HG02884 (cell line): Measurements from ENCODE around the gene ANTXR1.

Experiments used
- ATAC-seq: cut with Tn5 transposase; IDR thresholded peaks from one replicate; pipeline ENCODE4 v1.9.1; 2021; ENCODE audit warnings: mild to moderate bottlenecking, moderate library complexity; ENCODE audit not compliant: unreplicated experiment

Gene ANTXR1

DNA sequence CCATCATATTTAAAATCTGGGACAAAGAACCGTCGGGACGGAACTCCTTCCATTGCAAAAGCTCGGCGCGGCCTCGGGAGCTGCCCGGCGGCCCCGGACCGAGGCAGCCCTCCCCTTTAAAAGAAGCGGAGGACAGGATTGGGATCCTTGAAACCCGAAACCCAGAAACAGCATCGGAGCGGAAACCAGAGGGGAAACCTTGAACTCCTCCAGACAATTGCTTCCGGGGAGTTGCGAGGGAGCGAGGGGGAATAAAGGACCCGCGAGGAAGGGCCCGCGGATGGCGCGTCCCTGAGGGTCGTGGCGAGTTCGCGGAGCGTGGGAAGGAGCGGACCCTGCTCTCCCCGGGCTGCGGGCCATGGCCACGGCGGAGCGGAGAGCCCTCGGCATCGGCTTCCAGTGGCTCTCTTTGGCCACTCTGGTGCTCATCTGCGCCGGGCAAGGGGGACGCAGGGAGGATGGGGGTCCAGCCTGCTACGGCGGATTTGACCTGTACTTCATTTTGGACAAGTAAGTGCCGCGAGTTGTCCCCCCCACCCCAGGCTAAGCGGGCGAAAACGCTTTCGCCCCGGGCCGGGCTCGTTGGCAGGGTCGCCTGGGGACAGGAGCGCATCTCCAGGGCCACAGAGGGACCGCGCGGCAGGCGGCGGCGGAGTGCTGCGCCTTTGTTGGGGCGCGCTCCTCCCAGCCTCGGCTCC, at the start of gene ANTXR1:
TSS of gene ANTXR1 (plus strand) at position 38 of the 698 bp plus-strand sequence. CDS start at position 359, 321 bp downstream.
- no peak for ATAC-seq

DNA sequence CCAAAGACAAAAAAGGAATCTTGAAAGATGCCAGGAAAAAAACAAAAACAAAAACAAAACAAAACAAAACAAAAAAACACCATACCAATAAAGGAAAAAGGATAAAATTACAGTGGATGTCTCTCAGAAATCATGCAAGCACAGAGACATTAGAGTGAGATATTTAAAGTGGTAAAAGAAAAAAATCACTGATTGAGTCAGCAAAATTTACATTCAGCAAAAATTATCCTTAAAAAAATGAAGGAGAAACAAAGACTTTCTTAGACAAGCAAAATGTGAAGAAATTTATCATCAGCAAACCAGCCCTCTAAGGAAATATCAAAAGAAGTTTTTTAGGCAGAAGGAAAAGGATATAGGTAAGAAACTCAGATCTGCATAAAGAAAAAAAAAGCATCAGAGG, 48.7 kb upstream of the ANTXR1 start:
- ATAC-seq, result no peak

DNA sequence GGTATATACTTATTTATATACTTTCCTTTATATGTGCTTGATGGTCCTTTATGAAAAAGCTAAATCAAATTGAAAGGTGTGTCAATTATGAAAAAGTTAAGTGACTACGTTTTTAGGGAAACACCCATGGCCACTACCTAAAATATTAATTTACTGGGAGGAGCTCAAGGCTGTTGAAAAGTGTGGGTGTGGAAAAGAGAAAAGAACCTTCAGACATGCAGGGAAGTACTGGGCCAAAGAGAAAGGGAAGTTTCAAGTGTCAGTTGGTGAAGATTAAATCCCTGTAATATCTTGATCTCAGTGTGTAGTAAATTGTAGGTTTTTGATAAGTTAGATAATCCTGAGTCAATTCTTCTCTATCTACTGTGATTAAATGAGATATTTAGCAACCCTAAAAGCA, 44.8 kb upstream of the ANTXR1 start:
- ATAC-seq, result no peak

- no peak for ATAC-seq
Measured at GRCh38 chr2:68969736-68970490, 43.1 kb upstream of the ANTXR1 start.

GRCh38 chr2:68970566-68971265, 42.3 kb upstream of the ANTXR1 start:
- ATAC-seq, result no peak

- ATAC-seq, result no peak
Measured at GRCh38 chr2:68971591-68972231, 41.3 kb upstream of the ANTXR1 start.

- no peak for ATAC-seq
Measured at GRCh38 chr2:68974251-68974650, 38.7 kb upstream of the ANTXR1 start, which contains the start of gene GKN1. Gene GKN1 (plus strand): TSS chr2:68974636. CDS start chr2:68974678, 42 bp downstream.

- no peak for ATAC-seq
Measured at GRCh38 chr2:68974946-68975665, 37.9 kb upstream of the ANTXR1 start.

DNA sequence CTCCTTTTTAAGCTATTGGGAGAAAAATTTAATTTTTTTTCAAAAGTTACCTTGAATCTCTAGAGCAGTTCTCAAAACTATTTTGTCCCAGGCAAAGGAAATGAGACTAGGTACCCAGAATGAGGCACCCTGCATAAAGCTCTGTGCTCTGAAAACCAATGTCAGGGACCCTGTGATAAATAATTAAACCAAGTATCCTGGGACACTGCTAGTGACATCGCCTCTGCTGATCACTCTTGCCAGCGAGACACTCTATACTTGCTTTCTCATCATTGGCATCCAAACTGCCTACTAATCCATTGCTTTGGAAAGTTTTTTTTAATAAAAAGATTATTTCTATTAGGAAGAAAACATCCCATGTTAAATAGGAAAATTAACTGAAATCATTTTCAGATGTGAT, 37.1 kb upstream of the ANTXR1 start:
- no peak for ATAC-seq

DNA sequence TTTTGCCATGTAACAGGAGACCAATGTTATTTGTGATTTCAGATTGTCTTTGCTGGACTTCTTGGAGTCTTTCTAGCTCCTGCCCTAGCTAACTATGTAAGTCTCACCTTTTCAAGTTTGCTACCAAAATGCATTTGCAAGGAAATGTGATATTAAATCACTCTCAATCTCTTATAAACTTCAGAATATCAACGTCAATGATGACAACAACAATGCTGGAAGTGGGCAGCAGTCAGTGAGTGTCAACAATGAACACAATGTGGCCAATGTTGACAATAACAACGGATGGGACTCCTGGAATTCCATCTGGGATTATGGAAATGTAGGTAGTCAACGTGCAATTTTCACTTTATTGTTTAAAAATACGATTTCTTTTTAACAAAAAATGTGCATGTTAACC, 35.5 kb upstream of the ANTXR1 start:
- no peak for ATAC-seq

DNA sequence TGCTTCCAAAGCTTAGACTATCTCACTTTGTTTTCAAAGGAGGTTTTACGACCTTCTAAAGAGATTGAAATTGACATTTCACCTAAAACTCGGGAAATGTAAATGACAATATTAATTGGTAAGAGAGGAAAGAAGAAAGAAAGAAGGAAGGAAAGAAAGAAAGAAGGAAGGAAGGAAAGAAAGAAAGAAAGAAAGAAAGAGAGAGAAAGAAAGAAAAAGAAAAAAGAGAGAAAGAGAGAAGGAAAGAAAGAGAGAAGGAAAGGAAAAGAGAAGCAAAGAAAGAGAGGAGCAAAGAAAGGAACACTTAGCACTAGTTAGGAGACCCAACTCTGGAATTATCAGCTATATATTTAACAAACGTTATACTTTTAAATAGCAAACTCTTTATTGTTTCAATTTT, 34.9 kb upstream of the ANTXR1 start:
- ATAC-seq, result no peak

GRCh38 chr2:68980956-68981355, 32.0 kb upstream of the ANTXR1 start:
- no peak for ATAC-seq

DNA sequence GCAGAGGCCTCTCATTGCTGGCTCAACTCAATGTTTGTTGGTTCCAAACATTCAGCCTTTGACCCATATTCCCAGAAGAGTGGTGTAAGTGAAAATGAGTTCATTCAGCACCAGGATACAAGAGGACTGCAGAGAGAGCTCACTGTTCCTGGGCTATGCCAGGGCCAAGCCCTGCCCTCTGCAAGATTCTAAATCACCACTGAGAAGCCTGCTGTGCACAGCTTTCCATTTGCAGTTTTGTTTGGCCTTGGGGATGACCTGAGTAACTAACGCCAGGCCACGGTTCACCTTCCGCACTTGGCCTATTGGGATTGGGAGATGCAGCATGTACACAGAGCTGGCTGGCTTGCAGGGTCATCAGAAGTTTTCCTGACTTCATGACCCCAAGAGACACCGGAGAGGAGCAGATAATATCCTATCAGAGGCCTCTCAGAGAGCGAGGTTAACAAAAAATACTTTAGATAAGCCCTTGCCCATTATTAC, 25.9 kb upstream of the ANTXR1 start:
- ATAC-seq, result no peak

DNA sequence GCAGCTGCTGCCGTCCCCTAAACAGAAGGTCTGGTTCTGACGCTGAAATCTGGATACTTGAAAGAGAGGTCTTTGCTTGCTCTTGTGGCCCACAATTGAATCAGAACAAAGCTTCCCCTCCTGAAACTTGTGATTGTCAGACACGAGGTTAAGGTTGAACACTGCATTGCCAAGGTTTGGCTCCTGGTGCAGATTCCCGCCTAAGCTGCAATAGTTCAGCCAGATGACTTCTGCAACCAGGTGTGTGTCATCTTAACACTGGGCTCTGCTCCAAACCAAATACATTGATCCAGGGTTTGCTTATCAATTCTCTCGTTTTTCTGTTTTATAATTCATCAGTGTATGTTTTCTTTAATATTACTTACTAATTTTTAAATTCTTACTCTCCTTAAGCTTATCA, 23.9 kb upstream of the ANTXR1 start:
- ATAC-seq, result no peak

DNA sequence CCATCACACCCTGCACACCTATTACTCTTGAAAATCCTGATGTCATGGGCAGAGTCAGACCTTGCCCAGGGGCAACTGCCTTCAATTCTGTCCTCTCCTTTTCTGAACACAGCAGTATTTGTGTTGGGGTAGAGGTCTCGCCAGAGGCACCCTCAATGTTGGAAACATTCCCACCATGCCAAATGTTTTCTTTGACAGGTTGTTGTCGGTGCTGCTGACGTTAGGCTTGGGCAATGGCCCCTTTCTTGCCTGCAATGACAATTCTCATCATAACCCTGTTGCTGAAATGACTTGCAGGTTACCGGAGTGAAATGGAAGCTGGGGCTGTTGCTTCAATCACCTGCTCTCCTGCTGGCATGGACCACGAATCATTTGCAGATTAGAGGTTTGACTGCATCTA, 20.6 kb upstream of the ANTXR1 start:
- ATAC-seq, result no peak

DNA sequence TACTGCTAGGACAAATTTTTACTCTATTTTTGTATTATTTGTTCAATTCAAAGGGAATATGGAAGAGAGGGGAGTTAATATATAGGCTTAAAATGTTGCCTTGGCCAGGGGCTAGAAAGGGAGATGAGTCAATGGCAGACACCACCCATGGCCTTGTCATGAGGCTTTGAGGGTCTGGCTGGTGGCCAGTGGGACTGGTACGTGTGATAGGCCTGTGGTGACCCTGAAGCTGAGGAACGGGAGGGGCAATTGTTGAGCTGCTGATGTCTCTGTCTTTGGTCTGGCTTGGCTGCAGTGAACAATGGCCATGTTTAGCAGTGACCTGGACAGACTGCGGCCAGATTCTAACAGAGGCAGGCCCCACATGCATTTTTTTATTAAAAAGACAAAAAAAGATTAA, 20.0 kb upstream of the ANTXR1 start:
- no peak for ATAC-seq

GRCh38 chr2:68993660-68994059, 19.3 kb upstream of the ANTXR1 start:
- ATAC-seq, result no peak

DNA sequence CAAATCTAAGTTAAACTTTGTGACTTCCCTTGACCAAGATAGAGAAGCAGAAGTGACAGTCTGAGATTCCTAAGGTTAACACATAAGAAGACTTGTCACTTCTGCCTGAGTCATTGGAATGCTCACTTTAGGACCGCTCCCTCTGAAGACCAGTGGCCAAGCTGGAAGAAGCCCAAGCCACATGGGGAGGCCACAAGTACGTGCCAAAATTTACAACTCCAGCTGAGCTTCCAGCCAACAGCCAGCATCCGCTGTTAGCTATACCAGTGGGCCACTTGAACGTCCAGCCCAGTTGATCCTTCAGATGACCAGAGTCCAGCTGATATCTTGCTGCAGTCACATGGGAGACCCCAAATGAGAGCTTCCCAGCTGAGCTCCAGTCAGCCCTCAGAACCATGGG, 18.1 kb upstream of the ANTXR1 start:
- no peak for ATAC-seq

- no peak for ATAC-seq
Measured at GRCh38 chr2:68995916-68996315, 17.1 kb upstream of the ANTXR1 start.

DNA sequence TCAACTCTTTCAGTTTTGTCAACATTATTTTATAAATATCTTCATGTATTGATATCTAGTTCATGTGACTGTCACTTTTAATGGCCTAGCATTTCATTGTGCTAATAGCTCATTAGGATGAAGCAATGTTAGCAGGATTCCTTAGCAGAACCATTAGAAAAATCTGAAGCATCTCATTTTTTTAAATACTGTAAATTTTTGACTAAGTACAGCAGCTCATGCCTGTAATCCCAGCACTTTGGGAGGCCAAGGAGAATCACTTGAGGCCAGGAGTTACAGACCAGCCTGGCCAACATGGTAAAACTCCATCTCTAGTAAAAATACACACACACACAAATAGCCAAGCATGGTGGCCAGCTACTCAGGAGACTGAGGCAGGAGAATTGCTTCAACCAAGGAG, 15.6 kb upstream of the ANTXR1 start:
- no peak for ATAC-seq

- ATAC-seq, result no peak
Measured at GRCh38 chr2:69001879-69002278, 11.1 kb upstream of the ANTXR1 start.
